HepG2 (cell line): ENCODE results near the gene OR2T34. TPM values are rescaled to one million over a fixed set of nuclear protein-coding genes. Genes with fewer than 3 reads are reported as not detected.

ENCODE experiments used
- ATAC-seq: fragments of 200-7000 bp; cut with Tn5 transposase; 3 replicates; pipeline ENCODE4 v1.9.1; 2020; ENCODE audit warnings: mild to moderate bottlenecking, moderate library complexity
- BruUV-seq: library from RNA; stranded (reverse); fragments of 400-500 nt; replicated peaks from 2 replicates; lab custom pipeline; 2021; lab: Mats Ljungman, UMichigan
- CTCF ChIA-PET: fragments of 300-600 bp; formaldehyde crosslinking; extraction: SDS; loops from one replicate; lab custom pipeline; 2021; ENCODE audit warnings: low total read pairs, inconsistent platforms, low intra/inter-chr PET ratio; lab: Yijun Ruan, JAX
- POLR2A ChIA-PET: fragments of 350-600 bp; sonication (Branson Sonifier 250); formaldehyde crosslinking; loops from one replicate; lab custom pipeline; 2020; ENCODE audit warnings: antibody characterized with exemption, inconsistent platforms; lab: Yijun Ruan, JAX
- DNase-seq: peaks from one replicate; pipeline ENCODE4 v3.0.0-alpha.2; 2015; ENCODE audit warnings: low spot score
- FAIRE-seq: peaks from 3 replicates; lab custom pipeline; 2011; peaks lifted over from hg19 to GRCh38; lab: Jason Lieb, UNC
- H2AFZ ChIP-seq: one replicate; pipeline ENCODE4 v1.6.1; 2011; ENCODE audit warnings: low read length, inconsistent platforms
- H3K27ac ChIP-seq: fragments of 300-600 bp; 3 replicates; pipeline ENCODE4 v1.8.0; 2011; ENCODE audit warnings: mixed run types, mild to moderate bottlenecking, mixed read lengths, low read length, inconsistent platforms; ENCODE audit not compliant: insufficient read depth; ENCODE audit errors: extremely low read length
- H3K27me3 ChIP-seq, 2 experiments: fragments of 200-600 bp in 1 of 2; 2 replicates in 1 of 2; 3 replicates in 1 of 2; pipeline versions ENCODE4 v1.6.0 to v1.8.0; 2011; ENCODE audit warnings: low read length in 2 of 2, mild to moderate bottlenecking in 2 of 2, moderate library complexity in 2 of 2, inconsistent platforms in 1 of 2; ENCODE audit not compliant: insufficient read depth in 2 of 2, control insufficient read depth in 1 of 2
- H3K36me3 ChIP-seq, 2 experiments: fragments of 200-600 bp in 1 of 2; replicated peaks in 1 of 2; 2 replicates in 1 of 2; 3 replicates in 1 of 2; pipeline versions ENCODE4 v1.5.1 to v1.8.0; 2011; ENCODE audit warnings: low read length in 2 of 2, inconsistent platforms in 1 of 2; ENCODE audit not compliant: insufficient read depth in 2 of 2, control insufficient read depth in 1 of 2
- H3K4me1 ChIP-seq: 2 replicates; pipeline ENCODE4 v1.5.1; 2012; ENCODE audit warnings: low read length, inconsistent platforms; ENCODE audit not compliant: insufficient read depth
- H3K4me2 ChIP-seq: 2 replicates; pipeline ENCODE4 v1.6.0; 2011; ENCODE audit warnings: low read depth, low read length, inconsistent platforms
- H3K4me3 ChIP-seq, 3 experiments: fragments of 200-600 bp in 1 of 3; sonication (generic), shearing (Covaris generic) in 1 of 3; replicated peaks in 1 of 3; 2 replicates each; pipeline ENCODE4 v1.5.1; 2011 to 2016; ENCODE audit warnings: low read length in 3 of 3, inconsistent platforms in 2 of 3, low read depth in 2 of 3, mild to moderate bottlenecking in 2 of 3, control low read depth in 1 of 3, mixed read lengths in 1 of 3; ENCODE audit not compliant: insufficient read depth in 1 of 3
- H3K79me2 ChIP-seq: one replicate; pipeline ENCODE4 v1.6.1; 2011; ENCODE audit warnings: low read length, inconsistent platforms; ENCODE audit not compliant: insufficient read depth
- H3K9ac ChIP-seq: 2 replicates; pipeline ENCODE4 v1.6.0; 2011; ENCODE audit warnings: mild to moderate bottlenecking, low read depth, low read length, inconsistent platforms; ENCODE audit not compliant: insufficient read depth
- H3K9me3 ChIP-seq: 2 replicates; pipeline ENCODE4 v1.5.1; 2012; ENCODE audit warnings: mild to moderate bottlenecking, low read length
- H4K20me1 ChIP-seq: 2 replicates; pipeline ENCODE4 v1.6.0; 2011; ENCODE audit warnings: inconsistent platforms, mild to moderate bottlenecking, low read length, moderate library complexity; ENCODE audit not compliant: insufficient read depth
- HNRNPK ChIP-seq: fragments of 200-400 bp; formaldehyde crosslinking; IDR thresholded peaks from 2 replicates; pipeline ENCODE4 v1.6.1; 2018; ENCODE audit warnings: low read length, low read depth, moderate library complexity, mild to moderate bottlenecking; ENCODE audit not compliant: poor library complexity, severe bottlenecking
- NFATC3 ChIP-seq: sonication (generic); formaldehyde crosslinking; IDR thresholded peaks from 2 replicates; pipeline ENCODE4 v1.5.1; 2020; ENCODE audit warnings: mild to moderate bottlenecking, missing genetic modification reagents
- NFE2L1 ChIP-seq: sonication (generic); formaldehyde crosslinking; IDR thresholded peaks from 2 replicates; pipeline ENCODE4 v1.4.0; 2020; ENCODE audit warnings: missing genetic modification reagents, mild to moderate bottlenecking, borderline replicate concordance
- PBX2 ChIP-seq: IDR thresholded peaks from 2 replicates; pipeline ENCODE4 v1.6.1; 2016; ENCODE audit warnings: control low read depth
- RBFOX2 ChIP-seq: fragments of 200-400 bp; formaldehyde crosslinking; IDR thresholded peaks from 2 replicates; pipeline ENCODE4 v1.6.1; 2017; ENCODE audit warnings: low read depth, mild to moderate bottlenecking, low read length
- SETDB1 ChIP-seq: sonication (generic); formaldehyde crosslinking; IDR thresholded peaks from 2 replicates; pipeline ENCODE4 v1.5.1; 2020; ENCODE audit warnings: missing genetic modification reagents, mild to moderate bottlenecking, borderline replicate concordance
- SOX13 ChIP-seq, 3 experiments: fragments of 450-650 bp in 1 of 3; sonication (generic) in 1 of 3; formaldehyde crosslinking in 1 of 3; IDR thresholded peaks in 2 of 3; conservative IDR thresholded peaks in 1 of 3; 2 replicates each; pipeline versions ENCODE4 v1.5.0 to v1.6.1; 2016 to 2020; ENCODE audit warnings: antibody characterized with exemption in 1 of 3, mild to moderate bottlenecking in 1 of 3, missing compliant biosample characterization in 1 of 3, missing genetic modification reagents in 1 of 3, moderate library complexity in 1 of 3
- ZNF337 ChIP-seq: sonication (generic); formaldehyde crosslinking; IDR thresholded peaks from 2 replicates; pipeline ENCODE4 v1.5.1; 2020; ENCODE audit warnings: missing genetic modification reagents, low read depth, mild to moderate bottlenecking, borderline replicate concordance
- ZNF414 ChIP-seq: sonication (generic); formaldehyde crosslinking; IDR thresholded peaks from 2 replicates; pipeline ENCODE4 v1.5.0; 2020; ENCODE audit warnings: missing genetic modification reagents
- ZNF460 ChIP-seq: sonication (generic); formaldehyde crosslinking; IDR thresholded peaks from 2 replicates; pipeline ENCODE4 v1.5.1; 2020; ENCODE audit warnings: missing genetic modification reagents, mild to moderate bottlenecking, borderline replicate concordance
- ZNF770 ChIP-seq: sonication (generic); formaldehyde crosslinking; IDR thresholded peaks from 2 replicates; pipeline ENCODE4 v1.5.0; 2020; ENCODE audit warnings: mild to moderate bottlenecking, missing genetic modification reagents
- ZSCAN31 ChIP-seq: sonication (generic); formaldehyde crosslinking; IDR thresholded peaks from 2 replicates; pipeline ENCODE4 v1.5.0; 2020; ENCODE audit warnings: low read depth, mild to moderate bottlenecking, missing genetic modification reagents
- WGBS: methylation state at CpG from one replicate; pipeline ENCODE4 v1.1.6; 2017; ENCODE audit warnings: low lambda C conversion rate; 5-methylcytosine and 5-hydroxymethylcytosine counted together
- in situ Hi-C: cut with HindIII; loops from 2 replicates; pipeline ENCODE4 v1.10.0; 2017; ENCODE audit warnings: low pct_unique_long_range_greater_than_20kb; ENCODE audit not compliant: extremely low pct_ligation_motif_present
- intact Hi-C: fragments of 100-400 bp; cut with micrococcal nuclease; formaldehyde crosslinking; loops from one replicate; pipeline ENCODE4 v1.10.0; 2022; ENCODE audit not compliant: unreplicated experiment
- polyA plus RNA-seq, 8 experiments: library from polyadenylated mRNA; depleted of rRNA in 3 of 8; stranded (reverse) in 7 of 8; unstranded in 1 of 8; fragments of >200 nt; fragmentation: Illumina TruSeq in 4 of 8; extraction: Trizol in 4 of 8; gene quantifications; 2 replicates each; pipeline versions ENCODE4 v1.2.1 to v1.2.3, GENCODE V29; 2011 to 2016; ENCODE audit warnings: low read depth in 4 of 8, missing spikeins in 1 of 8, mixed read lengths in 1 of 8; ENCODE audit not compliant: insufficient read depth in 1 of 8
- total RNA-seq, 5 experiments: library from RNA; depleted of rRNA; stranded (reverse); fragments of >200 nt; fragmentation: Illumina TruSeq; extraction: Trizol; gene quantifications; 2 replicates each; pipeline ENCODE4 v1.2.3, GENCODE V29; 2016; ENCODE audit warnings: low read depth in 1 of 5

The OR2T34 gene
- total and polyA plus RNA-seq, 2 of the 13 experiments (the other 11 are each of a cell fraction or from before 2014, with no cell fraction given): not detected

GRCh38 chr1:248590055-248590454, 15.5 kb upstream of the OR2T34 start:
- DNase-seq: no peak

More at GRCh38 chr1:248590055-248590454, 15.5 kb upstream of the OR2T34 start:
- Histone ChIP-seq H3K9ac (no peak overlapping the region), H3K4me2 (no peak overlapping the region), H3K9me3 (no peaks in the 10 kb centered on the region), H3K4me1 (no peaks in the 10 kb centered on the region), H3K79me2 (no peaks in the 10 kb centered on the region), H3K36me3 (no peaks in the 10 kb centered on the region), H3K27ac (no peak overlapping the region), H4K20me1 (no peaks in the 10 kb centered on the region), H2AFZ (no peak overlapping the region), H3K27me3 (no peaks in the 10 kb centered on the region), H3K4me3 (no peak overlapping the region)
- no TSS peak for BruUV-seq
- 57% methylated on average over 16 of the region's 17 CpGs for WGBS
- in situ Hi-C loops (no loop called here), intact Hi-C loops (no loop called here)
- POLR2A ChIA-PET: no interaction called here
- CTCF ChIA-PET: no interaction called here
- FAIRE-seq (no peak), ATAC-seq (no peak)
- no peak for TF ChIP-seq HNRNPK
- TF ChIP-seq ZSCAN31 (CRISPR knock-in tag): no peak
- no peak for TF ChIP-seq PBX2 (CRISPR knock-in tag)
- TF ChIP-seq RBFOX2: no peak
- TF ChIP-seq SETDB1 (CRISPR knock-in tag): no peak
- no peak for TF ChIP-seq ZNF770 (CRISPR knock-in tag)
- no peak for TF ChIP-seq SOX13 (IDR thresholded peaks at IDR 0.05)
- TF ChIP-seq SOX13 (CRISPR knock-in tag; conservative IDR thresholded peaks at IDR 0.05 in 1 of 2, IDR thresholded peaks at IDR 0.05 in 1 of 2): no peak
- TF ChIP-seq ZNF414 (CRISPR knock-in tag): no peak
- TF ChIP-seq NFE2L1 (CRISPR knock-in tag): no peak
- no peak for TF ChIP-seq ZNF460 (CRISPR knock-in tag)
- no peak for TF ChIP-seq NFATC3 (CRISPR knock-in tag)
- TF ChIP-seq ZNF337 (CRISPR knock-in tag): no peak
